Raji (cell line): ENCODE results near the gene FAM53B.

Experiments used
- POLR2A ChIP-seq: IDR thresholded peaks from 2 replicates; pipeline ENCODE4 v1.6.1; 2011; ENCODE audit warnings: low read depth, low read length, control low read depth; ENCODE audit not compliant: insufficient read depth

Gene FAM53B

DNA sequence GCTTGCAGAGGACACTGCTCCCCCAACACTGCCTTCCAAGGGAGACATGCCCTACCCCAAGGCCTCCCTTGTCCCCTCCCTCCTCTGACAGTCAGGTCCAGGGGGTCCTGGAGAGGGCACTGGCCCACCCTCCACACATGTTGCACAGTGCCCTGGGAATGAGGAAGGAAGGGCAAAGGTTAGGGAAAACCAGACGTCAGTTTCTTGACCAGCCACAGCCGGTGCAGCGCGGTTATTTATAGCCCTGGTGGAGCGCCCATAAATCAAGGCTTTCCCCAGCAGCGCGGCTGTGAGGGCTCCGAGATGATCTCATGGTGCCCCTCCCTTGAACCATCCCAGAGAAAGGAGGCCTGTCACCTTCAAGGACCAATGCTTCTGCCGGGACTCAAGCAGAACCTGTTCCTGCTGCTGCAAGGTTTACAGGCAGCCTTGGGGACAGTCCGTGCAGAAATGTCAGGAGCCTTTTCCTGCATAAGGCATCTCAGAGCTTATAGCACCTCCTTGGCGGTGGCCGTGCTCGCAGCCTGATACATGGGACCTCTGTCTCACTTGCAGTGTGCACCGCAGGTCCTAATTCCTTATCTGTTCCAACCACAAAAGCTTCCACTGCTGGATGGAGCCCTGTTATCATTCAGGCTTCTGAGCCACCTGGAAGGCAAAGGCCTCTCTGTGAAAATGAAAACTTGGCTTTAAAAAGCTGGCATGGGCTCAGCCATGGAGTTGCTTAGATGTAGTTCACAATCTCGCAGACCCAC, 155.3 kb downstream of the FAM53B start:
- no peak for TF ChIP-seq POLR2A

DNA sequence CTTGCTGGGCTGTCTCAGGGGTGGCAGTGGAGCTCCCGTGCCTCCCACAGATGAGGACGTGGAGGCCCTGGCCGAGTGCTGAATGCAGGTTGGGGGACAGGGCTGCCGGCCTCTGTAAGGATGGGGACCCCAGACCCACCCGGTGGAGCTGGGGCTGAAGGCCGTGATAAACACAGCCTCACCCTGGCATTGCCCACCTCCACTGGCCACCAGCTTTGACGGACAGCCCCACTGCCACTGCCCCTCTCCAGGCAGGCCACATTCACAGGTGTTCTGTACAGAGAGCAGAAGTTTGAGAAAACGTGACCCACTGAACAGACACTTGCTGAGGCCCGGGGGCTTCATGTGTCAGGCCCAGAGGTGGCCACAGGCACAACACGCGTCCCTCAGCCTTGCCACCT, 156.4 kb downstream of the FAM53B start:
- TF ChIP-seq POLR2A: no peak

DNA sequence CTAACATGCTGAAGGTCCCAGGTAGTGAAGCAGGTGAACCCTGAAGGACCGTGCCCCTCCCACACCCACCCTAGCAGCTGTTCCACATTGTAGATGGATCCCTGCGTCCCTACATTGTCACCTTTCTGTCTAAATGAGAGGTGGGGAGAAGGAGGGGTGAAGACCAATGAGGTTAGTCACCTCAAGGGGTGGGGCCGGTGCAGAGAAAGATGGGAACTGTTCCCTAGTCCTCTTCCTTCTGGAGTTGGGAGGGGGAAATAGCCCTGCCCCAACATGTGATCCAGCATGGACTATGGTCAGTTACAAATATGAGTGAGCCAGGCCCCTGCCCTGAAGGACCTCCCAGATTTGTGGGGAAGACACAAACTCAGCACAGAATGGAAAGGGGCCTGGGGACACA, 158.0 kb downstream of the FAM53B start:
- TF ChIP-seq POLR2A: no peak

DNA sequence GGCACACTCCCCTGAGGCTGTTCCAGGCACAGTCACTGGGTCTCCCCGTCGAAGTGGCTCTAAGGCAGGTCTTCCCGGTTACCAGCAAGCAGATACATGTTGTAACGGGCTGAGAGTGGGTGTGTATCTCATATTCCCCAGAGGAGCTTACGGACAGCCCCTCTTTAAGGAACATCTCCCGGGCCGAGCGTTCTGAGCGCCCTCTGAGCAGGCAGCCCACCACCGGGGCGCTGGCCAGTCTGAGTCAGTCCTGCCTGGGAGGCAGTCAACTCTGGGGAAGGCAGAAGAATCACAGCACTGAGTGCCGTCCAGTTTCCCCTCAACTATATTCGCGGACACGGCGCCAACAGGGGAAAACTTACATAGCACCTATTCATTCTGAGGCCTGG, 165.2 kb downstream of the FAM53B start:
- TF ChIP-seq POLR2A: no peak

DNA sequence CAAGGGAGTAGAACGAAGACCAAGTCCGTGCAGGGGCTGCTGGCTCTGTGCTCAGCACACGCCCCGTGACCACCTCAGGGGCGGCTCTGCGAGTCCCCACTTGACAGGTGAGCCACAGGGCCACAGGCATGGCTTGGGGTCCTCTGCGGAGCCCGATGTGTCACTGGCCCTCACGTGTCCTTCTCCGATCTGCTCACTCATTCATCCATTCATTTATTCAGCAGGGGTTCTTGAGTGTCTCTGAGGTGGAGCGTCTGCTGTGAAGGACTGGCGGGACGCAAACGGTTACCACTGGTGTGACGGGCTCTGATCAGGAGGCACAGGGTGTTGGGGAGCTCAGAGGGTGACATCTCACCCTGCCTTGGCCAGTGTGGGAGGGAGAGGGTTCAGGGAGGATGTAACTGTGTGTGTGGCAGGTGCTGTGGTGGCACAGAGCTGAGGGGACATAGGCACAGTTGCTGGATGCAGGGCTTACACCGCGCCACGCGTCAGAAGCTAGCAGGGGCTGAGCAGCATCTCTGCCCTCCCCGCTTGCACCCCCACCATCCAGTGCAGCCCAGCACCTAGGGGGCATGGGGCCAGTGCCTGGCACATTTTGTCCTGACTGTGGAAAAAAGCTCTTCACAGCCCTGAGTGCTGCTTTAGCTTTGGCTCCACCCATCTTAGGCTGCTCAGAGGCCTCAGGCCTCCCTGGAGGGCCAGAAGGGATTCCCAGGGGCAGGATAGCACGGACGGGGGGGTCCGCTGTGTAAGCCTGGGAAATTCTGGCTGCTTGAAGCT, 165.8 kb downstream of the FAM53B start:
- no peak for TF ChIP-seq POLR2A

DNA sequence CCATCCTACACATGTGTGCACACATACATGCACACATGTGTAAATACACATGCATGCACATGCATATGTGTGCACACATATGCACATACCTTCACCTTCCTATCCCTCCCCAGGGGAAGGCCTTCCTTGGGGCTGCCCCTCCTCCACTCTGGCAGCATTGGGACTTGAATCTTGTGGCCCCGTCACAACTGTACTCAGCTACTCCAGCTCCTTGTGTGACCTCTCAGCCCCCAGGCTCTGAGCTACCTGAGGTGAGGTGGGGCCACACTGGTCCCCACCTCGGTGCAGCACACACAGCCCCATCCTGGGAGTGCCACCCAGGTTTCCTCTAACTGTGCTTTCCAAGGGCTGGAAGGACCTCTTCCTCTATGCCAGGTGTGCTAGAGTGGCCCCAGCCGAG, 166.5 kb downstream of the FAM53B start:
- no peak for TF ChIP-seq POLR2A

DNA sequence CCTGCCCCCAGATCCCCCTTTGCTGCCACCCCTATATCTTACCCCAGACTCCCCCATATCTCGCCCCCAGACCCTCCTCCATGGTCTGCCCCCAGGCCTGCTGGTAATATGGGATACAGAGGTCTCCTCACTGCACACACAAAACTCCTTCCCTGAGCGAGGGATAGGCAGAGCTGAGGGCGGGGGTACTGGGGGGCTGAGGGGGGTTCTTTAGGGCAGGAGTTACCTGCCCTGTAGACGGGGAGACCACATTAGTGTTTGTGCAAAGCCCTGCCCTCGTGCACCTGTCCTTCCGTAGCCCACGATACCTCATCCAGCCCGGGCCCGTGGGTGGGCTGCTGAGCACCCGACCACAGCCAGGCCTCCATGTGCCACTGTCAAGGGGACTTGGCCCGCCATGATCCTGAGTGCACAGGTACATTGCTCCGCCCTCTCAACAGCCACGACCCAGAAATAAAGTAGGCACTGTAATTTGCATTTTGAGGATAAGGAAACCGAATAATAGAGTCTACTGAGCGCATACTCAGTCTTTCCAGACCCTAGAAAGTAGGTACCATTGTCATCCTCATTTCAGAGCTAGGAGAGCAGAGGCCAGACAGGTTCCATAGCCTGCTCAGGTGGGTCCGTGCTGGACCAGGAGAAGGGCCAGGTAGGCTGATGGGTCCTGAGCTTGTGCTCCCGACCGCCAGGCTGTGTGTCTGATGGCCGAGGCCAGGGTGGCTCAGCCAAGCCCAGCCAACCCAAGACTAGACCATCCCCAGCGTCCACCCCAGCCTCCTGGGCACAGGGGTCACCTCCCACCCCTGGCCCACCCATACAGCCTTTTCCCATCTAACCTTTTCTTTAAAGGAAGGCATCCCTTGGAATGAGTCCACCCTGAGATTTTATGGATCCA, 167.4 kb downstream of the FAM53B start:
- TF ChIP-seq POLR2A: no peak

DNA sequence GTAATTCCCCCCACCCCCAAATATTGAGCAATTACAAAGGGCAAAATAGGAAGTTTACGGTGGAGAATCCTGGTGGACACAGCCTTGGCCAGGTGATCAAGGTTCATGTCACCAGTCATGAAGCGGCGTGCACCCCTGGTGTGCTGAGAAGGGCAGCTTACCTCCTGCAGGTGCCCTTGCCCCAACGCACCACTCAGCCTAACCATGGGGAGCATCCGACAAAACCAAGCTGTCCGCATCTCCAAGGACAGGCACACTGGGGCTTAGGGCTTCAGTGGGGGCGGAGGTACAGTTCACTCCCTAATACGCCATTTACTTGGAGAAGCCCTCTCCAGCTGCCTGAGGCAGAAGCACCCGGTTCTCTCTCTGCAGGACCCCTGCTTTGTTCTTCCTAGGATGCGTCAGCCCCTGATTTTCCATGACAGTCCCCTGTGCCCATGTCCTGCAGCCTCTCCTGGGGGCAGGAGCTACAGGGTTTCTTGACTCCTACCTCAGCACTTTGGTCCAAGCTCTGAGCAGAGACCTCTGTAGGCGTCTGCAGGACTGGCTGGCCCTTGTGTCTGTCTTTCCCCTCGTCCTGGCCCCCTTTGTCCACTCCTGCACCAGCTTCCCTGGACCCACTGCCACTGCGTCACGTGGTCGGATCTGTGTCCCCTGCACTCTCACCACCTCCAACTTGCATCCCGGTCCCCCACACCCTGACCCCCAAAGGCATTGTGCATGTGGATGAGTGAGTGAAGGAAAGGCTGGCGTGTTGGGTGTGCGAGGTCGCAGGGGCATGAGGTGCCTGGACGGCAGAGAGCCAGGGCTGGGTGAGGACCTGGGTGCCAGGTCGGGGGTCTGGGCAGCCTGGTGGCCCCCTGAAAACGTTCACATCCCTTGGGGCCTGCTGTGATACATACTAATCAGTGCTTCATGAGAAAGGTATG, 168.8 kb downstream of the FAM53B start:
- no peak for TF ChIP-seq POLR2A

DNA sequence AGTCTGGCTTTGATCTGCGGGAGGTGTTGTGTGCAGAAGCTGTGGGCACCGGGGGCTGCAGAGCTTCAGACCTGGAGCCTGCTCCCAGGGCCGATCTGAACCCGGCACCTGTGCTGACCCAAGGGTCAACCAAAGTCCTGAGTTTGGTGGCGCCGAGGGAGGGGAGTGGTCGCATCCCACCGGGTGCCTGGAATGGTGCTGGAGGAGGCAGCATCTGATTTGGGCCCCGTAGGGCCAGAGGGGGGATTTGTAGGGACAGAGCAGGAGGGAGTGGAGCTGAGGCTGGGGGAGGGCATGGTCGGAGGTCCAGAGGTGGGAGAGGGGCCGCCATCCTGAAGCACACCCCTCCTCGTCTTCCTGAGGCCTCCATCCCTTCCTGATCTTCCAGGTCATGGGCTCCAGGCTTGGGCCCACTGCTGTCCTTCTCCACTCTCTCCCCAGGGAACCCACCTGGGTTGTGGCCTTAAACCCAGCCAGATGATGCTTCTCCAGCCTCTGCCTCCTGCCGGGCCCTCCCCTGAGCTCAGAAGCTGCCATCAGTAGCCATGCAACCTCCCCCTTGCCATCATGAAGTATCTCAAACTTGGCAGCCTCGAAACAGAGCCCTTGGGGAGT, 169.6 kb downstream of the FAM53B start:
- no peak for TF ChIP-seq POLR2A

DNA sequence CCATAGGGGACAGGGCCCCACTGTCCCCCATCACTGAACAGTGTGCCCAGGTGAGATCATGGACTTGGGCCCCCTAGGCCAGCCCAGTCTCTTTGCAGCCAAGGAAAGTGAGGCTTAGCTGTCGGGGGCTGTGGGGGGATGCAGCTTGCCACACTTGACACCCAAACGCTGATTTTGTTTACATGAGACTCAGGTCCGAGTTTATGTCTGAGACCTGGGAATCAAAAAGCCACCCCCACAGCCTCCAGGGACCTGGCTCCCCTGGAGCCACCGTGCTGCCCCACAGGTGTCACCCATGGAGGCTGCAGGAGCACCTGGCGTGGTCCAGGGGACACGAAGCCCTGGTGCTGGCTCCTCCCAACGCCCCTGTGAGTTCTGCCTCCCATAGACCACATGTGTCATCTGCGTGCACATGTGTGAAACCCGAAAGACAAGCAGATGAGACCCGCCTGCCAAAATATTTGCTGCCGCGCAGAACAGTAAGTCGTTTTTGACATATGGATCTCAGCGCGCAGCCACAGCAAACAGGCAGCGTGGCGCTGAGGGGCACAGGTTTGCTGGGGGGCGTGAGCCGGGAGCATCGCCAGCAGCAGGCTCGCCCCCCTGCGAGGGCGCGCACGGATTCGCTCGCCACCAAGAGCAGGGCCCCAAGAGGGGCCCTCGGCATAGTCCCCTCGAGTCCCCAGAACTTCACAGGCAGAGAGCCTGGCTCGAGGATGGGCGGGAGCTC, 170.3 kb downstream of the FAM53B start:
- TF ChIP-seq POLR2A: no peak

DNA sequence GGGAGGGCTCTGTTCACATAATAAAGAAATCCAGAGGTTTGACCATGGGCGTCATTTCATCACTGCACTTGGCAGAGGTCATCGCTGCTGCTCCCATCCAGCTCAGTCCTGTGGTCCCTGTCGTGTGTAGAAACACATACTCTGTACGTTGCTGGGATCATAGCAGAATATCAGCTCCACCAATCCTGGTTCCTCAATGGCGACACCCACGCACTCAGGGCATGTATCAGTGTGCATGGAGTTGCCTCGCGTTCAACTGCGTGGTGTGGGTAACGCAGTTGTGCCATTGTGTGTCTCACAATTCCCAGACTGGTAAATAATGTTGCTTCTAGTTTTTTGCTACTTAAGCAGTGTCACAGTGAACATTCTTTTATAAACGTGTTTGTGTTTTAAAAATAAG, 171.4 kb downstream of the FAM53B start:
- TF ChIP-seq POLR2A: no peak

DNA sequence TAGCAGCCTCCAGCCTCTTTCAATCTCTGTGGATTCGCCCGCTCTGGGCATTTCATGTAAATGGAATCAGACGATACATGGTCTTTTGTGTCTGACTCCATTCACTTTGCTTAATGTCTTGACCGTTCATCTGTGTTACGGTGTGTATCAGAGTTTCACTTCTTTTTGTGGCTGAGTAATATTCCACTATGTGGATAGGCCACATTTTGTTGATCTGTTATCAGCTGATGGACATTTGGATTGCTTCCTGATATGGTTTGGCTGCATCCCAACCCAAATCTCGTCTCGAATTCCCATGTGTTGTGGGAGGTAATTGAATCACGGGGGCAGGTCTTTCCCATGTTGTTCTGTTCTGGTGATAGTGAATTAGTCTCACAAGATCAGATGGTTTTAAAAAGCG, 173.5 kb downstream of the FAM53B start:
- TF ChIP-seq POLR2A: no peak
